GM12878 (cell line): Measurements from ENCODE around the gene CARF. TPM values are rescaled to one million over a fixed set of nuclear protein-coding genes. Genes with fewer than 3 reads are reported as not detected.

Experiments
- ATAC-seq: fragments of 200-7000 bp; cut with Tn5 transposase; 3 replicates; pipeline ENCODE4 v1.9.1; 2020; ENCODE audit warnings: mild to moderate bottlenecking, moderate library complexity
- Bru-seq: library from RNA; stranded (reverse); fragments of 400-500 nt; gene quantifications from one replicate; lab custom pipeline; 2021; lab: Mats Ljungman, UMichigan
- BruChase-seq, 2 experiments: library from RNA; stranded (reverse); fragments of 400-500 nt; gene quantifications; one replicate each; lab custom pipeline; 2021; lab: Mats Ljungman, UMichigan
- BruUV-seq: library from RNA; stranded (reverse); fragments of 400-500 nt; replicated peaks from 2 replicates; lab custom pipeline; 2021; lab: Mats Ljungman, UMichigan
- CTCF ChIA-PET: fragments of 300-600 bp; sonication (Branson Sonifier 250); formaldehyde crosslinking; extraction: SDS; loops from one replicate; lab custom pipeline; 2021; ENCODE audit warnings: inconsistent platforms; lab: Yijun Ruan, JAX
- POLR2A ChIA-PET: fragments of 350-600 bp; formaldehyde crosslinking; extraction: SDS; loops from one replicate; lab custom pipeline; 2021; ENCODE audit warnings: inconsistent platforms; lab: Charles Lee
- RAD21 ChIA-PET: fragments of 300-600 bp; sonication (Branson Sonifier 250); formaldehyde crosslinking; loops from one replicate; lab custom pipeline; 2023; ENCODE audit warnings: antibody characterized with exemption; ENCODE audit not compliant: unreplicated experiment; lab: Charles Lee
- SMC1A ChIA-PET: fragments of 300-600 bp; sonication (Branson Sonifier 250); formaldehyde crosslinking; loops from one replicate; lab custom pipeline; 2023; ENCODE audit not compliant: unreplicated experiment, uncharacterized antibody; lab: Charles Lee
- DNase-seq: peaks from one replicate; pipeline ENCODE4 v3.0.0-alpha.2; 2011; ENCODE audit warnings: low read depth, low spot score
- FAIRE-seq: peaks from 3 replicates; lab custom pipeline; 2011; peaks lifted over from hg19 to GRCh38; lab: Jason Lieb, UNC
- H2AFZ ChIP-seq: 2 replicates; pipeline ENCODE4 v1.6.0; 2011; ENCODE audit warnings: low read depth, low read length, control low read depth; ENCODE audit not compliant: control insufficient read depth
- H3K27ac ChIP-seq: 2 replicates; pipeline ENCODE4 v1.5.1; 2011; ENCODE audit warnings: control low read depth; ENCODE audit not compliant: control insufficient read depth, insufficient read depth
- H3K27me3 ChIP-seq, 2 experiments: replicated peaks in 1 of 2; 2 replicates each; pipeline versions ENCODE4 v1.6.0 to v1.6.1; 2011; ENCODE audit warnings: low read length in 1 of 2; ENCODE audit not compliant: control insufficient read depth in 2 of 2, insufficient read depth in 2 of 2
- H3K36me3 ChIP-seq, 2 experiments: 2 replicates each; pipeline ENCODE4 v1.5.1; 2011; ENCODE audit warnings: low read length in 1 of 2; ENCODE audit not compliant: control insufficient read depth in 2 of 2, insufficient read depth in 2 of 2
- H3K4me1 ChIP-seq: 2 replicates; pipeline ENCODE4 v1.6.1; 2011; ENCODE audit warnings: mild to moderate bottlenecking, low read length, moderate library complexity, mixed read lengths; ENCODE audit not compliant: control insufficient read depth, insufficient read depth
- H3K4me2 ChIP-seq: 2 replicates; pipeline ENCODE4 v1.6.0; 2011; ENCODE audit warnings: control low read depth; ENCODE audit not compliant: control insufficient read depth, insufficient read depth
- H3K4me3 ChIP-seq: fragments of 200-600 bp; sonication (generic); 2 replicates; pipeline ENCODE4 v1.5.1; 2016
- H3K79me2 ChIP-seq: 2 replicates; pipeline ENCODE4 v1.6.0; 2011; ENCODE audit warnings: low read length; ENCODE audit not compliant: control insufficient read depth, insufficient read depth
- H3K9ac ChIP-seq: 2 replicates; pipeline ENCODE4 v1.8.0; 2011; ENCODE audit warnings: low read length, control low read depth, mixed read lengths; ENCODE audit not compliant: control insufficient read depth, insufficient read depth
- H3K9me3 ChIP-seq: replicated peaks from 3 replicates; pipeline ENCODE4 v1.5.1; 2011; ENCODE audit warnings: mild to moderate bottlenecking, low read length; ENCODE audit not compliant: control insufficient read depth, insufficient read depth
- H4K20me1 ChIP-seq: 2 replicates; pipeline ENCODE4 v1.6.0; 2011; ENCODE audit not compliant: control insufficient read depth, insufficient read depth
- CREM ChIP-seq: IDR thresholded peaks from 2 replicates; pipeline ENCODE4 v1.6.1; 2014; ENCODE audit warnings: antibody characterized with exemption, low read depth
- HDAC2 ChIP-seq: fragments of 200-600 bp; sonication (generic); IDR thresholded peaks from 2 replicates; pipeline ENCODE4 v1.6.1; 2017
- PRDM15 ChIP-seq: fragments of 450-650 bp; formaldehyde crosslinking; IDR thresholded peaks from 2 replicates; pipeline ENCODE4 v1.4.0; 2020; ENCODE audit warnings: mild to moderate bottlenecking, moderate library complexity
- SP1 ChIP-seq: IDR thresholded peaks from one replicate; pipeline ENCODE4 v1.6.1; 2011; ENCODE audit warnings: low read depth, low read length
- WGBS: methylation state at CpG from one replicate; pipeline ENCODE4 v1.1.6; 2016; ENCODE audit warnings: low lambda C conversion rate; ENCODE audit not compliant: insufficient replicate concordance, insufficient coverage; ENCODE audit errors: missing lambda C conversion rate; 5-methylcytosine and 5-hydroxymethylcytosine counted together
- in situ Hi-C: fragments of 300-500 bp; cut with MboI; formaldehyde crosslinking; loops from 9 replicates; pipeline ENCODE4 v1.14.3; 2018; ENCODE audit warnings: mixed read lengths
- intact Hi-C: fragments of 100-400 bp; cut with micrococcal nuclease; formaldehyde crosslinking; loops from one replicate; pipeline ENCODE4 v1.14.2; 2022; ENCODE audit not compliant: unreplicated experiment
- long read RNA-seq, 2 experiments: library from polyadenylated mRNA; unstranded; transcript quantifications; one replicate each; pipeline ENCODE4 v2.0.0, GENCODE V29; 2019 to 2020
- polyA minus RNA-seq, 3 experiments: library from RNA; depleted of rRNA, polyadenylated mRNA; stranded (reverse); fragments of >200 nt; gene quantifications; 2 replicates each; pipeline ENCODE4 v1.2.3, GENCODE V29; 2011
- polyA plus RNA-seq, 11 experiments: library from polyadenylated mRNA; depleted of rRNA in 4 of 11; unstranded in 6 of 11; stranded (reverse) in 5 of 11; fragments of >200 nt; fragmentation: Nextera tagmentation in 4 of 11; fragmentation: Illumina TruSeq in 1 of 11; extraction: Ambion mirVana in 4 of 11; extraction: Trizol in 1 of 11; gene quantifications; 1 replicate in 1 of 11; 2 replicates in 10 of 11; pipeline versions ENCODE4 v1.2.1 to v1.2.3, GENCODE V29; 2011 to 2016; ENCODE audit warnings: inconsistent platforms in 2 of 11, missing spikeins in 2 of 11, low read depth in 1 of 11
- total RNA-seq, 4 experiments: library from RNA; depleted of rRNA in 3 of 4; stranded (reverse); fragments of >200 nt in 3 of 4; fragmentation: Illumina TruSeq in 1 of 4; extraction: Trizol in 1 of 4; gene quantifications; 2 replicates each; pipeline versions ENCODE4 v1.2.1 to v1.2.3, GENCODE V29; 2013 to 2021
- TF ChIP-seq, protein P1 (sequence below): fragments of 450-650 bp; IDR thresholded peaks from 2 replicates; pipeline ENCODE4 v1.6.1; 2017; ENCODE audit warnings: mild to moderate bottlenecking, low read depth, inconsistent platforms; ENCODE audit not compliant: poor library complexity, severe bottlenecking
- TF ChIP-seq, protein P2 (sequence below): fragments of 450-650 bp; IDR thresholded peaks from 2 replicates; pipeline ENCODE4 v1.6.1; 2016; ENCODE audit warnings: mild to moderate bottlenecking

The CARF gene
- 29.0 and 29.1 TPM in 2 replicates for total RNA-seq (2013; cell fraction: nucleolus; rRNA removed)
- total RNA-seq (2014; rRNA removed), result 7.6 and 8.1 TPM in 2 replicates
- total RNA-seq (2014; rRNA removed; fragmentation: Illumina TruSeq; extraction: Trizol), result 8.8 and 10.4 TPM in 2 replicates
- total RNA-seq (2021), result 5.7 and 6.4 TPM in 2 replicates
- polyA plus RNA-seq (2011; ENCODE audit: low read depth), result 7.9 TPM
- polyA plus RNA-seq (2011; rRNA removed), result 10.8 and 16.9 TPM in 2 replicates
- 4.6 and 5.1 TPM in 2 replicates for polyA plus RNA-seq (2011; cell fraction: cytosol; rRNA removed)
- polyA plus RNA-seq (2011; cell fraction: nucleus; rRNA removed), result 7.2 and 10.7 TPM in 2 replicates
- 3.3 and 5.0 TPM in 2 replicates for polyA plus RNA-seq (2012)
- polyA plus RNA-seq (2014; fragmentation: Illumina TruSeq; extraction: Trizol), result 11.5 and 12.5 TPM in 2 replicates
- polyA plus RNA-seq (2014; fragmentation: Nextera tagmentation; extraction: Ambion mirVana), result 1 to 10 TPM; 1.8 to 2.8 TPM
- 6.5 and 10.7 TPM in 2 replicates for polyA plus RNA-seq (2014; rRNA removed)
- polyA plus RNA-seq (2016; fragmentation: Nextera tagmentation; extraction: Ambion mirVana), result 1 to 10 TPM; 3.1 to 3.4 TPM
- polyA minus RNA-seq (2011; rRNA and poly(A)+ RNA removed), result 7.4 and 12.1 TPM in 2 replicates
- polyA minus RNA-seq (2011; cell fraction: cytosol; rRNA and poly(A)+ RNA removed), result 3.5 and 6.1 TPM in 2 replicates
- polyA minus RNA-seq (2011; cell fraction: nucleus; rRNA and poly(A)+ RNA removed), result 6.0 and 7.6 TPM in 2 replicates
- Bru-seq, nascent RNA, result percentile 63 among the genes with signal in this experiment
- percentile 56 among the genes with signal in this experiment for BruChase-seq, experiment 1, labeled RNA remaining after a 6-hour chase
- BruChase-seq, experiment 2, labeled RNA remaining after a 2-hour chase, result percentile 62 among the genes with signal in this experiment
- long read RNA-seq, experiment 1, result 0 reads
- long read RNA-seq, experiment 2, partial matches to known transcripts, result 2 of 9 reads
- long read RNA-seq, experiment 2, other reads (novel, unspliced or antisense), result 7 of 9 reads

- H3K9me3 ChIP-seq, result no peaks in the 10 kb centered on the region
- POLR2A ChIA-PET, result interaction anchor here (0.7 to 2.2 kb wide), 8 partner anchors 8 to 330 kb away, joined by 3 to 11 read pairs (median 3); partner anchors contain the start of genes CYP20A1 and ICA1L
- DNase-seq (peak; percentile 82), FAIRE-seq (peak; percentile 99), ATAC-seq (peak; percentile 88)
- H3K4me2 ChIP-seq, result peak within 1 kb of the TSS; percentile 69
- H2AFZ ChIP-seq, result peak within 1 kb of the TSS; percentile 99
- H3K36me3 ChIP-seq, result no peaks in the 10 kb centered on the region
- H3K4me1 ChIP-seq, result peaks cover 5% of the 10 kb centered on the region
- H3K27me3 ChIP-seq, result no peaks in the 10 kb centered on the region
- SMC1A ChIA-PET, result interaction anchor here (0.7 to 2.1 kb wide), 14 partner anchors 23 to 887 kb away, joined by 3 to 10 read pairs (median 4); partner anchors contain the start of genes ICA1L and NBEAL1
- BruUV-seq, result no TSS peak
- in situ Hi-C loops, result no loop called here
- CTCF ChIA-PET, result interaction anchor here (1.3 to 1.6 kb wide), 2 partner anchors 41 to 106 kb away, joined by 5 to 11 read pairs; no protein-coding TSS in a partner anchor
- H3K27ac ChIP-seq, result peak within 1 kb of the TSS; percentile 93
- under 1% methylated on average over 39 of the region's 39 CpGs for WGBS
- peaks cover 41% of the 10 kb centered on the region for H3K79me2 ChIP-seq
- intact Hi-C loops, result loop anchor here (2.0 kb wide), 2 partner anchors 103 to 327 kb away; partner anchors contain the start of genes CYP20A1 and NBEAL1
- no peaks in the 10 kb centered on the region for H4K20me1 ChIP-seq
- RAD21 ChIA-PET, result interaction anchor here (1.0 to 2.2 kb wide), 5 partner anchors 55 to 327 kb away, joined by 3 to 12 read pairs (median 4); partner anchors contain the start of gene CYP20A1
- peak within 1 kb of the TSS; percentile 88 for H3K9ac ChIP-seq
- peak within 1 kb of the TSS; percentile 95 for H3K4me3 ChIP-seq
- TF ChIP-seq, protein P1, sequence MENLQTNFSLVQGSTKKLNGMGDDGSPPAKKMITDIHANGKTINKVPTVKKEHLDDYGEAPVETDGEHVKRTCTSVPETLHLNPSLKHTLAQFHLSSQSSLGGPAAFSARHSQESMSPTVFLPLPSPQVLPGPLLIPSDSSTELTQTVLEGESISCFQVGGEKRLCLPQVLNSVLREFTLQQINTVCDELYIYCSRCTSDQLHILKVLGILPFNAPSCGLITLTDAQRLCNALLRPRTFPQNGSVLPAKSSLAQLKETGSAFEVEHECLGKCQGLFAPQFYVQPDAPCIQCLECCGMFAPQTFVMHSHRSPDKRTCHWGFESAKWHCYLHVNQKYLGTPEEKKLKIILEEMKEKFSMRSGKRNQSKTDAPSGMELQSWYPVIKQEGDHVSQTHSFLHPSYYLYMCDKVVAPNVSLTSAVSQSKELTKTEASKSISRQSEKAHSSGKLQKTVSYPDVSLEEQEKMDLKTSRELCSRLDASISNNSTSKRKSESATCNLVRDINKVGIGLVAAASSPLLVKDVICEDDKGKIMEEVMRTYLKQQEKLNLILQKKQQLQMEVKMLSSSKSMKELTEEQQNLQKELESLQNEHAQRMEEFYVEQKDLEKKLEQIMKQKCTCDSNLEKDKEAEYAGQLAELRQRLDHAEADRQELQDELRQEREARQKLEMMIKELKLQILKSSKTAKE, result peak; percentile 71
- peak; percentile 35; the same call in 1 of the 2 replicates for TF ChIP-seq CREM
- TF ChIP-seq PRDM15, result no peak
- TF ChIP-seq, protein P2, sequence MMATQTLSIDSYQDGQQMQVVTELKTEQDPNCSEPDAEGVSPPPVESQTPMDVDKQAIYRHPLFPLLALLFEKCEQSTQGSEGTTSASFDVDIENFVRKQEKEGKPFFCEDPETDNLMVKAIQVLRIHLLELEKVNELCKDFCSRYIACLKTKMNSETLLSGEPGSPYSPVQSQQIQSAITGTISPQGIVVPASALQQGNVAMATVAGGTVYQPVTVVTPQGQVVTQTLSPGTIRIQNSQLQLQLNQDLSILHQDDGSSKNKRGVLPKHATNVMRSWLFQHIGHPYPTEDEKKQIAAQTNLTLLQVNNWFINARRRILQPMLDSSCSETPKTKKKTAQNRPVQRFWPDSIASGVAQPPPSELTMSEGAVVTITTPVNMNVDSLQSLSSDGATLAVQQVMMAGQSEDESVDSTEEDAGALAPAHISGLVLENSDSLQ, result no peak
- peak; percentile 19 for TF ChIP-seq SP1
- no peak for TF ChIP-seq HDAC2
Observed at GRCh38 chr2:202911512-202912341, at the start of gene CARF, which contains the start of gene WDR12. Gene CARF, plus strand, starts transcription at chr2:202912275. Its CDS starts 29,628 bp downstream, at chr2:202941903. Gene WDR12, minus strand, starts transcription at chr2:202911673. Its CDS starts 197 bp downstream, at chr2:202911476.
